Endothelial cell (in vitro differentiated cells): Measurements from ENCODE around the gene GAN. TPM values are rescaled to one million over a fixed set of nuclear protein-coding genes. Genes with fewer than 3 reads are reported as not detected.
"Not testable (repeated sequence)": the region's sequence is repeated elsewhere in the genome, so short reads cannot be mapped to it uniquely, and the experiment has no call there.

Experiments used
- DNase-seq: peaks from one replicate; pipeline ENCODE4 v3.0.0; 2021; ENCODE audit warnings: low spot score
- H3K27ac Mint-ChIP-seq: one replicate; pipeline ENCODE4 v1.8.0; 2021; ENCODE audit warnings: mixed read lengths, inconsistent platforms; ENCODE audit not compliant: unreplicated experiment
- H3K27me3 Mint-ChIP-seq: one replicate; pipeline ENCODE4 v1.8.0; 2021; ENCODE audit warnings: mild to moderate bottlenecking, moderate library complexity, mixed read lengths, inconsistent platforms; ENCODE audit not compliant: unreplicated experiment
- H3K36me3 Mint-ChIP-seq: one replicate; pipeline ENCODE4 v1.8.0; 2021; ENCODE audit warnings: mild to moderate bottlenecking, low read depth, mixed read lengths, inconsistent platforms; ENCODE audit not compliant: unreplicated experiment
- H3K4me1 Mint-ChIP-seq: one replicate; pipeline ENCODE4 v1.8.0; 2021; ENCODE audit warnings: mild to moderate bottlenecking, mixed read lengths, inconsistent platforms; ENCODE audit not compliant: unreplicated experiment
- H3K4me3 Mint-ChIP-seq: one replicate; pipeline ENCODE4 v1.8.0; 2021; ENCODE audit warnings: mild to moderate bottlenecking, mixed read lengths, inconsistent platforms; ENCODE audit not compliant: unreplicated experiment
- H3K9me3 Mint-ChIP-seq: one replicate; pipeline ENCODE4 v1.8.0; 2021; ENCODE audit warnings: mixed read lengths, inconsistent platforms; ENCODE audit not compliant: unreplicated experiment
- CTCF ChIP-seq: fragments of 200-600 bp; sonication (generic); IDR thresholded peaks from one replicate; pipeline ENCODE4 v1.5.0; 2021; ENCODE audit warnings: antibody characterized with exemption; ENCODE audit not compliant: unreplicated experiment
- total RNA-seq: library from RNA; stranded (reverse); fragmentation: NEBNext Ultra II Directional; extraction: Animal tissue kit (Norgen Biotek cat#: 25700); gene quantifications from one replicate; pipeline ENCODE4 v1.2.1, GENCODE V29; 2021; ENCODE audit not compliant: unreplicated experiment

Gene GAN
- total RNA-seq, 1 donor from 2014 or later: 24.2 TPM

GRCh38 chr16:81399909-81400308, 85.1 kb downstream of the GAN start:
- Mint-ChIP-seq H3K9me3 (no peaks in the 10 kb centered on the region), H3K27ac (no peak overlapping the region), H3K27me3 (peaks cover 3% of the 10 kb centered on the region), H3K36me3 (no peaks in the 10 kb centered on the region), H3K4me1 (peaks cover 5% of the 10 kb centered on the region), H3K4me3 (no peak overlapping the region)
- DNase-seq: no peak
- TF ChIP-seq CTCF: no peak

GRCh38 chr16:81401035-81401950, 86.5 kb downstream of the GAN start:
- no peak for TF ChIP-seq CTCF

GRCh38 chr16:81403208-81403600, 88.4 kb downstream of the GAN start:
- H3K9me3 Mint-ChIP-seq: no peaks in the 10 kb centered on the region
- DNase-seq: no peak
- no peak for TF ChIP-seq CTCF
- peaks cover 2% of the 10 kb centered on the region for H3K27me3 Mint-ChIP-seq
- H3K27ac Mint-ChIP-seq: no peak overlapping the region
- H3K36me3 Mint-ChIP-seq: no peaks in the 10 kb centered on the region
- no peaks in the 10 kb centered on the region for H3K4me1 Mint-ChIP-seq
- H3K4me3 Mint-ChIP-seq: no peak overlapping the region

More at GRCh38 chr16:81401035-81401950, 86.5 kb downstream of the GAN start:
- H3K27ac Mint-ChIP-seq: no peak overlapping the region
- H3K36me3 Mint-ChIP-seq: no peaks in the 10 kb centered on the region
- no peak for DNase-seq
- no peaks in the 10 kb centered on the region for H3K4me1 Mint-ChIP-seq
- H3K4me3 Mint-ChIP-seq: no peak overlapping the region
- peaks cover 3% of the 10 kb centered on the region for H3K27me3 Mint-ChIP-seq
- H3K9me3 Mint-ChIP-seq: no peaks in the 10 kb centered on the region

- no peak overlapping the region for H3K4me3 Mint-ChIP-seq
- peaks cover 3% of the 10 kb centered on the region for H3K27me3 Mint-ChIP-seq
- no peak overlapping the region for H3K27ac Mint-ChIP-seq
- no peaks in the 10 kb centered on the region for H3K4me1 Mint-ChIP-seq
- no peaks in the 10 kb centered on the region for H3K9me3 Mint-ChIP-seq
- peak; percentile 95 for DNase-seq
- TF ChIP-seq CTCF: peak; percentile 95
- H3K36me3 Mint-ChIP-seq: no peaks in the 10 kb centered on the region
Measured at GRCh38 chr16:81403601-81404391, 89.0 kb downstream of the GAN start.

- DNase-seq, H3K27me3 Mint-ChIP-seq, H3K4me1 Mint-ChIP-seq, H3K4me3 Mint-ChIP-seq, H3K36me3 Mint-ChIP-seq, H3K27ac Mint-ChIP-seq, H3K9me3 Mint-ChIP-seq: not testable (repeated sequence)
Measured at GRCh38 chr16:81405002-81405401, 90.2 kb downstream of the GAN start.
